HG03159 (cell line): ENCODE measurements around the gene NIPAL4.
A peak's percentile ranks its signal among the peaks of the same experiment; 100 is the strongest.

Experiments used
- ATAC-seq: cut with Tn5 transposase; IDR thresholded peaks from one replicate; pipeline ENCODE4 v1.9.1; 2021; ENCODE audit warnings: mild to moderate bottlenecking, moderate library complexity; ENCODE audit not compliant: unreplicated experiment

NIPAL4 gene

GRCh38 chr5:157514974-157515373 is 55.0 kb downstream of the NIPAL4 start:
- no peak for ATAC-seq

GRCh38 chr5:157516006-157516405 is 56.0 kb downstream of the NIPAL4 start:
- ATAC-seq = no peak

- no peak for ATAC-seq
Observed at GRCh38 chr5:157516626-157517325, 56.8 kb downstream of the NIPAL4 start.

GRCh38 chr5:157518963-157519362 is 59.0 kb downstream of the NIPAL4 start:
- no peak for ATAC-seq

- ATAC-seq = peak; percentile 76
Observed at GRCh38 chr5:157519579-157520253, 59.7 kb downstream of the NIPAL4 start.

- ATAC-seq = no peak
Observed at GRCh38 chr5:157520911-157521703, 61.1 kb downstream of the NIPAL4 start.

- no peak for ATAC-seq
Observed at GRCh38 chr5:157521704-157522029, 61.7 kb downstream of the NIPAL4 start.

GRCh38 chr5:157523976-157524375 is 64.0 kb downstream of the NIPAL4 start:
- no peak for ATAC-seq
